Measurements from ENCODE around the gene LNX2.

Gene LNX2

GRCh38 chr13:27534981-27535380, 85.3 kb downstream of the LNX2 start (continued):
- TF ChIP-seq ZBTB11 (tag by site-specific recombination; conservative IDR thresholded peaks at IDR 0.05; ENCODE audit: low read depth) (no peak), ZNF660 (tag by site-specific recombination; IDR thresholded peaks at IDR 0.05) (no peak), ZNF792 (tag by site-specific recombination; IDR thresholded peaks at IDR 0.05) (no peak), ZBTB6 (tag by site-specific recombination; IDR thresholded peaks at IDR 0.05) (no peak)

- POLR2A ChIA-PET: interaction anchor here (1.5 kb wide), 1 partner anchor 86 kb away, joined by 6 read pairs; the partner anchor contains the start of gene LNX2
- TF ChIP-seq ZNF654 (tag by site-specific recombination; IDR thresholded peaks at IDR 0.05; ENCODE audit: low read depth) (no peak), ZBTB1 (tag by site-specific recombination; IDR thresholded peaks at IDR 0.05) (no peak), PRDM1 (tag by site-specific recombination; IDR thresholded peaks at IDR 0.05) (no peak), WT1 (tag by site-specific recombination; IDR thresholded peaks at IDR 0.05) (no peak), ZNF140 (tag by site-specific recombination; IDR thresholded peaks at IDR 0.05) (no peak), YY2 (tag by site-specific recombination; IDR thresholded peaks at IDR 0.05) (no peak), GLI4 (tag by site-specific recombination; IDR thresholded peaks at IDR 0.05) (no peak), ZNF157 (tag by site-specific recombination; IDR thresholded peaks at IDR 0.05) (no peak), ZNF692 (tag by site-specific recombination; IDR thresholded peaks at IDR 0.05) (no peak), ZNF302 (tag by site-specific recombination; IDR thresholded peaks at IDR 0.05; ENCODE audit: low read depth) (no peak), ZNF837 (tag by site-specific recombination; IDR thresholded peaks at IDR 0.05) (no peak)
- TF ChIP-seq, protein P1, sequence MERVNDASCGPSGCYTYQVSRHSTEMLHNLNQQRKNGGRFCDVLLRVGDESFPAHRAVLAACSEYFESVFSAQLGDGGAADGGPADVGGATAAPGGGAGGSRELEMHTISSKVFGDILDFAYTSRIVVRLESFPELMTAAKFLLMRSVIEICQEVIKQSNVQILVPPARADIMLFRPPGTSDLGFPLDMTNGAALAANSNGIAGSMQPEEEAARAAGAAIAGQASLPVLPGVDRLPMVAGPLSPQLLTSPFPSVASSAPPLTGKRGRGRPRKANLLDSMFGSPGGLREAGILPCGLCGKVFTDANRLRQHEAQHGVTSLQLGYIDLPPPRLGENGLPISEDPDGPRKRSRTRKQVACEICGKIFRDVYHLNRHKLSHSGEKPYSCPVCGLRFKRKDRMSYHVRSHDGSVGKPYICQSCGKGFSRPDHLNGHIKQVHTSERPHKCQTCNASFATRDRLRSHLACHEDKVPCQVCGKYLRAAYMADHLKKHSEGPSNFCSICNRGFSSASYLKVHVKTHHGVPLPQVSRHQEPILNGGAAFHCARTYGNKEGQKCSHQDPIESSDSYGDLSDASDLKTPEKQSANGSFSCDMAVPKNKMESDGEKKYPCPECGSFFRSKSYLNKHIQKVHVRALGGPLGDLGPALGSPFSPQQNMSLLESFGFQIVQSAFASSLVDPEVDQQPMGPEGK (tag by site-specific recombination; IDR thresholded peaks at IDR 0.05): no peak
- TF ChIP-seq, protein P2, sequence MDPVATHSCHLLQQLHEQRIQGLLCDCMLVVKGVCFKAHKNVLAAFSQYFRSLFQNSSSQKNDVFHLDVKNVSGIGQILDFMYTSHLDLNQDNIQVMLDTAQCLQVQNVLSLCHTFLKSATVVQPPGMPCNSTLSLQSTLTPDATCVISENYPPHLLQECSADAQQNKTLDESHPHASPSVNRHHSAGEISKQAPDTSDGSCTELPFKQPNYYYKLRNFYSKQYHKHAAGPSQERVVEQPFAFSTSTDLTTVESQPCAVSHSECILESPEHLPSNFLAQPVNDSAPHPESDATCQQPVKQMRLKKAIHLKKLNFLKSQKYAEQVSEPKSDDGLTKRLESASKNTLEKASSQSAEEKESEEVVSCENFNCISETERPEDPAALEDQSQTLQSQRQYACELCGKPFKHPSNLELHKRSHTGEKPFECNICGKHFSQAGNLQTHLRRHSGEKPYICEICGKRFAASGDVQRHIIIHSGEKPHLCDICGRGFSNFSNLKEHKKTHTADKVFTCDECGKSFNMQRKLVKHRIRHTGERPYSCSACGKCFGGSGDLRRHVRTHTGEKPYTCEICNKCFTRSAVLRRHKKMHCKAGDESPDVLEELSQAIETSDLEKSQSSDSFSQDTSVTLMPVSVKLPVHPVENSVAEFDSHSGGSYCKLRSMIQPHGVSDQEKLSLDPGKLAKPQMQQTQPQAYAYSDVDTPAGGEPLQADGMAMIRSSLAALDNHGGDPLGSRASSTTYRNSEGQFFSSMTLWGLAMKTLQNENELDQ (tag by site-specific recombination; IDR thresholded peaks at IDR 0.05; ENCODE audit: low read depth): no peak
- TF ChIP-seq, protein P3, sequence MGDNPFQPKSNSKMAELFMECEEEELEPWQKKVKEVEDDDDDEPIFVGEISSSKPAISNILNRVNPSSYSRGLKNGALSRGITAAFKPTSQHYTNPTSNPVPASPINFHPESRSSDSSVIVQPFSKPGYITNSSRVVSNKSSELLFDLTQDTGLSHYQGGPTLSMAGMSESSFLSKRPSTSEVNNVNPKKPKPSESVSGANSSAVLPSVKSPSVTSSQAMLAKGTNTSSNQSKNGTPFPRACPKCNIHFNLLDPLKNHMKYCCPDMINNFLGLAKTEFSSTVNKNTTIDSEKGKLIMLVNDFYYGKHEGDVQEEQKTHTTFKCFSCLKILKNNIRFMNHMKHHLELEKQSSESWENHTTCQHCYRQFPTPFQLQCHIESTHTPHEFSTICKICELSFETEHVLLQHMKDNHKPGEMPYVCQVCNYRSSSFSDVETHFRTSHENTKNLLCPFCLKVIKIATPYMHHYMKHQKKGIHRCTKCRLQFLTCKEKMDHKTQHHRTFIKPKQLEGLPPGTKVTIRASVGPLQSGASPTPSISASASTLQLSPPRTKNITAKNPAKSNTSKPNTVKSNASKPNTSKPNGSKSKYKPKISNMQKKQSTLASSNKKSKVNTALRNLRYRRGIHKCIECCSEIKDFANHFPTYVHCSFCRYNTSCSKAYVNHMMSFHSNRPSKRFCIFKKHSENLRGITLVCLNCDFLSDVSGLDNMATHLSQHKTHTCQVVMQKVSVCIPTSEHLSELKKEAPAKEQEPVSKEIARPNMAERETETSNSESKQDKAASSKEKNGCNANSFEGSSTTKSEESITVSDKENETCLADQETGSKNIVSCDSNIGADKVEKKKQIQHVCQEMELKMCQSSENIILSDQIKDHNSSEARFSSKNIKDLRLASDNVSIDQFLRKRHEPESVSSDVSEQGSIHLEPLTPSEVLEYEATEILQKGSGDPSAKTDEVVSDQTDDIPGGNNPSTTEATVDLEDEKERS (tag by site-specific recombination; IDR thresholded peaks at IDR 0.05): no peak
- Histone ChIP-seq H3K27ac (ENCODE audit: extremely low read depth, low read depth, low read length) (no peak overlapping the region), H3K36me3 (ENCODE audit: control insufficient read depth in 2 of 2, insufficient read depth in 1 of 2, low read length in 2 of 2) (no peaks in the 10 kb centered on the region), H3K4me1 (ENCODE audit: control insufficient read depth, insufficient read depth, low read length) (no peaks in the 10 kb centered on the region), H3K9me3 (ENCODE audit: control insufficient read depth, insufficient read depth, low read depth, low read length) (no peaks in the 10 kb centered on the region), H3K4me3 (ENCODE audit: low read depth, low read length) (no peak overlapping the region)
- CTCF ChIA-PET: interaction anchor here (0.6 to 4.0 kb wide), 7 partner anchors 23 to 433 kb away, joined by 3 to 32 read pairs (median 6); partner anchors contain the start of gene LNX2
Observed at GRCh38 chr13:27534108-27534980, 86.0 kb downstream of the LNX2 start.

Measured in HEK293 (cell line).